Vagina (tissue), 2 donors: ENCODE measurements around the gene PLA2G4B.

Source experiments
- CTCF ChIP-seq, 3 experiments: fragments of 450-650 bp in 2 of 3; fragments of 200-600 bp in 1 of 3; sonication (generic) in 1 of 3; IDR thresholded peaks; one replicate each; pipeline ENCODE4 v1.5.1; 2017 to 2019; ENCODE audit warnings: antibody characterized with exemption in 3 of 3, mild to moderate bottlenecking in 2 of 3, moderate library complexity in 2 of 3
- POLR2A ChIP-seq, 2 donors: fragments of 450-650 bp; IDR thresholded peaks; one replicate each; pipeline ENCODE4 v1.6.1; 2017; ENCODE audit warnings: antibody characterized with exemption in 2 of 2, mild to moderate bottlenecking in 2 of 2, moderate library complexity in 2 of 2

- no peak for TF ChIP-seq POLR2A (IDR thresholded peaks at IDR 0.05)
- no peak for TF ChIP-seq CTCF (IDR thresholded peaks at IDR 0.05)
Measured at GRCh38 chr15:41844814-41845213, 6.2 kb downstream of the PLA2G4B start.
